ENCODE measurements around the gene HTT-AS.
"Not testable (repeated sequence)": the region's sequence is repeated elsewhere in the genome, so short reads cannot be mapped to it uniquely, and the experiment has no call there.

HTT-AS gene

DNA sequence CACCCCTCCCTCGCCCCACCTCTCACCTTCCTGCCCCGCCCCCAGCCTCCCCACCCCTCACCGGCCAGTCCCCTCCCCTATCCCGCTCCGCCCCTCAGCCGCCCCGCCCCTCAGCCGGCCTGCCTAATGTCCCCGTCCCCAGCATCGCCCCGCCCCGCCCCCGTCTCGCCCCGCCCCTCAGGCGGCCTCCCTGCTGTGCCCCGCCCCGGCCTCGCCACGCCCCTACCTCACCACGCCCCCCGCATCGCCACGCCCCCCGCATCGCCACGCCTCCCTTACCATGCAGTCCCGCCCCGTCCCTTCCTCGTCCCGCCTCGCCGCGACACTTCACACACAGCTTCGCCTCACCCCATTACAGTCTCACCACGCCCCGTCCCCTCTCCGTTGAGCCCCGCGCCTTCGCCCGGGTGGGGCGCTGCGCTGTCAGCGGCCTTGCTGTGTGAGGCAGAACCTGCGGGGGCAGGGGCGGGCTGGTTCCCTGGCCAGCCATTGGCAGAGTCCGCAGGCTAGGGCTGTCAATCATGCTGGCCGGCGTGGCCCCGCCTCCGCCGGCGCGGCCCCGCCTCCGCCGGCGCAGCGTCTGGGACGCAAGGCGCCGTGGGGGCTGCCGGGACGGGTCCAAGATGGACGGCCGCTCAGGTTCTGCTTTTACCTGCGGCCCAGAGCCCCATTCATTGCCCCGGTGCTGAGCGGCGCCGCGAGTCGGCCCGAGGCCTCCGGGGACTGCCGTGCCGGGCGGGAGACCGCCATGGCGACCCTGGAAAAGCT lies at the start of gene HTT-AS, which contains the start of gene HTT:
HTT-AS (minus strand) TSS at position 461 of the 768 bp plus-strand sequence.
HTT (plus strand) TSS at position 604 of the 768 bp plus-strand sequence; CDS start at position 749, 145 bp downstream.
- peak; percentile 97 to 98 for DNase-seq (ENCODE audit: low read depth in 2 of 2)

DNA sequence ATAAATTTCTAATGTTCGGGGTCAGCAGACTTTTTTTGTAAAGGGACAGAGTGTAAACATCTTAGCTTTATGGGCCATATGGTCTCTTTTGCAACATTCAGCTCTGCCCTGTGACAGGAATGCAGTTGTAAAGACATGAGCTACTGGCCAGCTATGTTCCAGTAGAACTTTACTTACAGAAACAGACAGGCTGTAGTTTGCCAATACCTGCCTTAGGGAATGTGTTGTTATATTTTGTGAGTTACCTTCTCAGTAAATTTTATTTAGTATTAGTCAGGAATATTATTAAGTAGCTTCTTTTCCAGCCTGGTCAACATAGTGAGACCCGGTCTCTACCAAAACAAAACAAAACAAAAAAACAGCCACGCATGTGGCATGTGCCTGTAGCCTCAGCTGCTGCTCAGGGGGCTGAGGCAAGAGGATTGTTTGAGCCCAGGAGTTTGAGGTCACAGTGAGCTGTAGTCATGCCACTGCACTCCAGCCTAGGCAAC lies 48.9 kb upstream of the HTT-AS start:
- no peak for DNase-seq (ENCODE audit: low read depth in 2 of 2)

DNA sequence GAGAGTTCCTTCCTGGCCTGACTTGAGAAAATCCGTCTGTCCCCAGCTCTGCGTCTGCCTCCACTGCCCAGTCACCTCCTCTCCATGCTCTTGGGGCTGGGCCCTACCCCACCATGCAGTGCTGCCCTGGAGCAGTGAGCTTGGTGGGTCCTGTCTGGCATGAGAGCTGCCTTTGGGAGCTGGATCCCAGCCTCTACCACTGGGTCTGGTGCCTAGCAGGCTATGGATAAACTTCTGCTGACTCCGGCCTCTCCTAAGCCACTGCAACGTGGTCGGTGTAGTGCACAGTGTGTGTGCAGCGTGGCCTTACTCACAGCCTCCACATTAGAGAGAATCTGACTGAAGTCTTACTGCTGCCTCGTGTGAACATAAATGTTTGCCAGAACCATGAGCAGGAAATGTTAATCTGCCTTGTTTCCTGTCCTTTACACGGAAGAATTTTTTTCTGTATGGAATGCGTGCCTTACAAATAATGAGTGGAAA lies 47.8 kb upstream of the HTT-AS start:
- DNase-seq (ENCODE audit: low read depth in 2 of 2) = no peak

DNA sequence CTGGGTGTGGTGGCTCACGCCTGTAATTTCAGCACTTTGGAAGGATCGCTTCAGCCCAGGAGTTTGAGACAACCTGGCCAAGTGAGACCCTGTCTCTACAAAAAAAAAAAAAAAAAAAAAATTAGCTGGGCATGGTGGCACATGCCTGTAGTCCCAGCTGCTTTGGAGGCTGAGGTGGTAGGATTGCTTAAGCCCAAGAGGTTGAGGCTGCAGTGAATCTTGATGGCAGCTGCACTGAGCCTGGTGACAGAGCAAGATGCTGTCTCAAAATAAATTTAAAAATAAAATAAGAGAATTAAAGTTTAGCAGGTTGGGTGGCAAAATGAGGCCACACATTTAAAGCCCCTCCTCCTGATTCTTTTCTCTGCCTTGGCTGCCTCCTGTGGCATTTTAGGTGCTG lies 47.3 kb upstream of the HTT-AS start:
- DNase-seq (ENCODE audit: low read depth in 2 of 2) = no peak

DNA sequence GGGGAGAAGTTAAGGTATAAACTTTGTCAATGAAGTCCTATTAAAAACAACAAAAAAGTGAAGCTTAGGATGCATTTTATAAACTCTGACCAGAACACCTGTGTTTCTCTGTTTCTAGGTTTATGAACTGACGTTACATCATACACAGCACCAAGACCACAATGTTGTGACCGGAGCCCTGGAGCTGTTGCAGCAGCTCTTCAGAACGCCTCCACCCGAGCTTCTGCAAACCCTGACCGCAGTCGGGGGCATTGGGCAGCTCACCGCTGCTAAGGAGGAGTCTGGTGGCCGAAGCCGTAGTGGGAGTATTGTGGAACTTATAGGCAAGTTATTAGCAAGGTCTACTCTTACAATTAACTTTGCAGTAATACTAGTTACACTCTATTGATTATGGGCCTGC lies 46.8 kb upstream of the HTT-AS start:
- DNase-seq (ENCODE audit: low read depth in 2 of 2) = no peak

DNA sequence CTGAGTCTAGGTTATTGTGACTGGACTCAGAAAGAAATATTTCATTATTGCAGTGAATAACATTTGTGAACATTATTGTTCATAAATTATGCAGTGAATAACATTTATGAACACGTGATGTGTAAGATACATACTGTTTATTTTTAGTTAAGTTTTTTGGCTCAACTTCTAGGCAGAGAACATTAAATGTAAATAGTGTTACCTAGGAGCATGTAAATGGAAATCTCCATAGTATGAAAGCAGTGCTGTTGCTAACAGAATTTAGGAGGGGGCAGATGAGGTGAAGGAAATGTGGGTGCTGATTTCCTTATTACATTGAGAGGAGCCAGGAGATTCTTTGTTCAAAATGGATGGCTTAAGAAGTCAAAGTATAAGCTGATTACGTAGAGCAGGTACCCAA lies 45.1 kb upstream of the HTT-AS start:
- no peak for DNase-seq (ENCODE audit: low read depth in 2 of 2)

DNA sequence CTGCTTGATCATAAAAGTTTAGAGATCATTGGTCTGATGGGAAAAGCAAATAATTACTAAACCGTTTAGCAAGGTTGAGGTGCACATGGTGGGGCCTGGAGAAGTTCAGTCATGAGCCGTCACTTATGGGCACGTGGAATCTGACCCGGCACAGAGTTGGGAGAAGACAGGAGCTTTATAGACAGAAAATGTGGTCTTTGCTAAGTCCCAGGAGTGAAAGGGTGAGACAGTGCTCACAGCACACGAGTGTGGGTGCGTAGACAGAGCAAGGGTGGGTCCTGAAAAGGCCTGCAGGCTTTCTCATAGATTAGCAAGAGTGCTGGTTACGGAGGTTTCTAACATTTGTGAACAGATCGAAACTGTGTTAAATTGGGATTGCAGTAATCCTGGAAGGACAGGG lies 44.0 kb upstream of the HTT-AS start:
- no peak for DNase-seq (ENCODE audit: low read depth in 2 of 2)

DNA sequence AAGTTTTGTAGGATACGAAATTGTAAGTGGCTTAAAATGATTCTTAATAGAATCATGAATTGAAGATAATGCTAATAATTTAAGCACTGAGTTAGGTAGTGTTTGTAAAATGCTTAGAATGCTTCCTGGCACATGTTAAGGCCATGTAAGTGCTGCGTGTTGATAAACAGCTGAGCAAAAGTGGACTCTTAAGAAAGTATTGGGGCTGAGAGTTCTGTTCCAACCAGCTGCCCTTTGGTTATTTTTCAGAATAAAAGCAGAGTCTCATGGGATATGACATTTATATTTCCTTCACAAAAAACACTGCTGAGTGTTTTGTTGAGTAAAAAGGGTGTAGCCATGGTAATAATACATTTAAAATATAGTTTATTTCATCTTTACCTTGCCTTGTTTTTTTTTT lies 42.6 kb upstream of the HTT-AS start:
- DNase-seq (ENCODE audit: low read depth in 2 of 2) = no peak

DNA sequence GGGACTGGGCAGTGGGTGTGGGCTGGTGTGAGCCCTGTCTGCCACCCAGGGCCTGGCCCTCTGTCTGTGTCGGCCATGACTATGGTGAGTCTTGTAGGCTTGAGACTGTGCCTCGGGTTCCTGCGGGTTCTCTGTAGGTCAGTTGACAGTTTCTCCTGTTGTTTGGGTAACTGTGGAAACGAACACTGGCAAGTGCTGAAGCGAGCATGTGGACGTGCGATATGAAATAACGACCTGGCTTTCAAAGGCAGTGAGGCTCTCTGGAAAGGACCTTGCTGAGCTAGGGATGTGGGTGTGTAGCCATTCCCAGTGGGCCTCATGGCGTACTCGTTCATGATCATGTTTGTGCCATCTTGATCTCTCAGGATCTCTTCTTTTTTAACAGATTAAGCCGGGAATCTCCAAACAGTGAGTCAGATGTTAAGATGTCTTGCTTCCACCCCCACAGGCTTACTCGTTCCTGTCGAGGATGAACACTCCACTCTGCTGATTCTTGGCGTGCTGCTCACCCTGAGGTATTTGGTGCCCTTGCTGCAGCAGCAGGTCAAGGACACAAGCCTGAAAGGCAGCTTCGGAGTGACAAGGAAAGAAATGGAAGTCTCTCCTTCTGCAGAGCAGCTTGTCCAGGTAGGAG lies 41.4 kb upstream of the HTT-AS start:
- no peak for DNase-seq (ENCODE audit: low read depth in 2 of 2)

DNA sequence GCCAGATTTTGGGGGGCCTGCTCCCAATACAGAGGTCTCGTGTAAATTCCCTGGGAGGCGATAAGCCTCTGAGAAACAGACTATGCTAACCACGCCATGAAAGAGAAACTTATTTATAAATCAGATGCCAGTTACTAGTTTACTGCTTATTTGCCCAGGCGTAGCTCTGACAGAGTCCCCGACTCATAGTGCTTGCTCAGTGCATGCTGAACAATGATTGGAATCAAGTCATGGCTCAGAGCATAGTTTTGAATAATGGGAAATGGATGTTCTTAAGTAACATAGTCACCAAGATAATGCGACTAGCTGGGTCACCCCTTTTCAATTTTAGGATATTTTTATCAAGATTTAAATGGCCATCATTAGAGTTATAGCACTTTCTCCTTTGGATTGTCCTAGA lies 40.0 kb upstream of the HTT-AS start:
- DNase-seq (ENCODE audit: low read depth in 2 of 2) = no peak

DNA sequence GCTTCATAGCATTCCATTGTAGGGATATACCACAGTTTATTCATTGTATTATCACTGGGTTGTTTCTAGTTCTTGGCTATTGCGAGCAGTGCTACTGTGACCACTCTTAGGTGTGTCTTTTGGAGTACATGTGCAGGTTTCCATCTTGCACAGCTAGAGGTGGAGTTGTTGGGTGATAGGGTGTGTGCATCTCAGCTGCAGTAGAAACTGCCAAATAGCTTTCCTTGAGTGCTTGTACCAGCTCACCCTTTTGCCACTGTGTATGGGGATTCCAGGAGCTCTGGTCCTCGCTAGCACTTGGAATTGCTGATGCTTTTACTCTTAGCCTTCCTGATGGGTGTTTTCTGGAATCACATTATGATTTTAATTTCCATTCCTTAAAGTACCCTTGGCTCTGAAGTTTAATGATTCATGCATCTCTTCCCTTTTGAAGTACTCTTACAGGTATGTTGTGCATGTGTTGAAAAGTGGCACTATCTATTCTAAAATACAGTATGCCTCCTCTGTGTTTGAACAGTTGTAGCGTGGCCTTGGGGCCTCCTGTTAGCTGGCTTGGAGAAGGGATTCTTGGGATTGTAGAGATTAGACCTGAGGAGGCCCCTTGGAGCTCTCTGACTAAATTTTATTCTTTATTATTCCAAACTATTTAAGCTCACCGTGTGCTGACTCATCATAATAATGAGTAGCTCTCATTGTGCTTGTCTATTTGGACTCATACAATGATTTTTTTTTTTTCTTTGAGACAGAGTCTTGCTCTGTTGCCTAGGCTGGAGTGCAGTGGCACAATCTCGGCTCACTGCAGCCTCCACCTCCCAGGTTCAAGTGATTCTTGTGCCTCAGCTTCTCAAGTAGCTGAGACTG lies 38.5 kb upstream of the HTT-AS start:
- DNase-seq (ENCODE audit: low read depth in 2 of 2) = no peak

DNA sequence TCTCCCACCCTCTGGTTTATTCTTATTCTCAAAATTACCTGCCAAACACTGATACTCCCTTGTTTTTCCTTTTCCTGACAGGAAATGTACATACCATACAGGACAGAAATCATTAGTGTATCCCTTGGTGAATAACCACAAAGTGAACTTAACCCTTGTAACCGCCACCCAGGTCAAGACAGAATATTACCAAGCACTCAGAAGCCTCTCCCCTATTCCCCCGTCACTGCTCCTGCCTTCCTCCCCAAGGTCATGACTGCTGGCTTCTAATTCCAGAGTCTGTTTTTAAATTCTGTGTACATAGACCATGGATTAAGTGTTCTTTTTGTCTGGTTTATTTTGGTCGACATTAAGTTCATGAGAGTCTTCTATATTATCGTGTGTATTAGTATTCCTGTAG lies 37.9 kb upstream of the HTT-AS start:
- DNase-seq (ENCODE audit: low read depth in 2 of 2) = no peak

DNA sequence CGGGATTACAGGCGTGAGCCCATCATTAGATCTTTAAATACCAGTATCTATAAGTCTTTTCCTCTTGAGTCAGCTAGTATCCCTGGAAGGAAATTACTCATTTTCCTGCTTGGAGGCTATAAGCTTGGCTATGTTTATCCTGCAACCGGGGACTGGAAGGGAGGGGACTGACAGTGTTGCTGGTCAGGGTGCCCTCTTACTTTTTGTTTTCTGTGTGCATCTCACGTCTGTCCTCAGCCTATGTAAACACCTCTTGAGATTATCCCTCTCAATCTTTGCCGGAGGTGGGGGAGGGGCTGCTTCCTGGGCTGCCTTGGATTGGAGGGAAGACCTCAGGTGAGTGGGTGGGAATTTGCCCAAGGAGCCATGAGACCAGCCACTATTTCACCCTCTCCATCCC lies 37.1 kb upstream of the HTT-AS start:
- no peak for DNase-seq (ENCODE audit: low read depth in 2 of 2)

DNA sequence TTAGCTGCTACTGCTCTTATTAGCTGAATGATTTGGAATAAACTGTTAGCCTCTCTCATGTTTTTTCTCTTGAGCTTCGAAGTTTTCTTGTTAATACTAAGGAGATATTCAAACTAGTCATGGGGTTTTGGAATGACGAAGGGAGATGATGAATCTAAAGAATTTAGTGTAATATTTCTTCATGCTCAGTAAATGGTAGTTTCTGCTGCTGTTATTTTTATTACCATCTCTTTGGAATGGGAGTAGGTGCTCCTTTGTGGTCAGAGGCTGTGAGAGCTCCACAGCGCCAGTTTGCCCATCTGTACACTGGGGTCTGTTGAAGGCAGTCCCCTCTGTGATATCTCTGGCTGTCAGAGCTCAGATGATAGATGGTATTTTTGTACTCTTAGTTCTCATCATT lies 33.9 kb upstream of the HTT-AS start:
- DNase-seq (ENCODE audit: low read depth in 2 of 2) = no peak

DNA sequence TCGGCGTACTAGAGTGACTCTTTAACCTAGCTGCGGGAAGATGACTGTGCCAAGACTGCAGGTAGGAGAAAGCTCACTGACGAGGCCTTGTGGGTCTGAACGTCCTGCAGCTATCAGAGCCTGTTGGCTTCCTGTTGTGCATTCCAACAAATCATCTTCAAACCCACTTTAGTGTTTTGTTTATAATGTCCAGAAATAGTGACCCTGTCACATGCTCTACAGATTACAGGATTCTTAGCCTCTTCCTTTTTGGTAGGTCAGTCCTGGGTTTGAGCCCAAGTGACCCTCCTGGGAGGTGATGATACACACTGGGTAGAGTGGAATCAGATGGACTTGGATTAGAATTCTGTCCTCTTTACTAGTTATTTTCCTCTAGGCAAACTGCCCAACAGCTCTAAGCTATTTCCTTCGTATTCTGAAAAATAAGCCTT lies 33.4 kb upstream of the HTT-AS start:
- no peak for DNase-seq (ENCODE audit: low read depth in 2 of 2)

DNA sequence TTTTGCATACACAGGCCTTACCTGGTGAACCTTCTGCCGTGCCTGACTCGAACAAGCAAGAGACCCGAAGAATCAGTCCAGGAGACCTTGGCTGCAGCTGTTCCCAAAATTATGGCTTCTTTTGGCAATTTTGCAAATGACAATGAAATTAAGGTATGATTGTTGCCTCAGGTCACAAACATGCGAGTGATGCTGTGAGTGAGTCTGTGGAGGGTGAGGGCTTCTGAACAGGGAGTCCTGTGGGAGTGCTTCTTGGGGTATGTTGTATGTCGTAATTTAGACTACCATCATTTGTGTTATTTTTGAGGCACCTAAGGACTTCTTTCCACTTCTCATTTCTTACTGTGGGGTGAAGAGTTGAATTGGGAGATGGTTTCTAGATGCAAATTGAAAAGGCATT lies 32.9 kb upstream of the HTT-AS start:
- no peak for DNase-seq (ENCODE audit: low read depth in 2 of 2)

DNA sequence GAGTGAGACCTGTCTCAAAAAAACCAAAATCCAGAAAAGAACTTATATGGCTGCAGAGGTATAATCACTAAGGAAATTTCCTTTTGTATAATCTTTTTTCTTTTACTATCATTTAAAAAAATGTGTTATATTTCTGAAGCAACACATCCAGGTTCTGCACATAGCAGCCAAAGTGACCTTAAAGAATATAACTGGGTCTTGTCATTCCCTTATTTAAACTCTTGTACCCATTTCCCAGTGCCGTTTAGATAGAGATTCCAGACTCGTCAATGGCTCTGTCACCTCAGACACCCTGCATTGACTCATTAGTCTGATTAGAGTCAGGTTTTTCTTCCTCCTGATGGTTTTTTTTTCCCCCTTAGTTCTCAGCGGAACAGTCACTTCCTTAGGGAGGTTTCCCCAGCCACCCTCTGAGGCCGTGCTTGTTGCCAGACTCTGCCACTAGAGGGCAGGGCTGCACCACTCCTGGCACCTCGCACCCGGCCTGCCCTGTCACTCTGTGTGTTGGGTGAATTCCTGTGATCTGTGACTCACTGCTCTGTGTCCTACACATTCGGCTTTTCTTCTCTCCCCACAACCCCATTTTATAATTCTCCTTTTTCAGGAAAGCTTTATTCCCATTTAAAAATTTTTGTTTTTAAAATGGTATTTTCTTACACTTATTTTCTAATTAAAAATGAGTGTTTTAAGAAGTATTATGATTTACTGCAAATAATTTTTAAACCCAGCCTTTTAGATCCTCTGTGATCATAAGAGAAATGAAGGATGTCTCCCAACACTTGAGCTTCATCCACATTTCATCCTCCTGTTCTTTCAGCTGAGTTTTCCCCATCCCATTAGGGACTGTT lies 32.2 kb upstream of the HTT-AS start:
- peak; percentile 81 to 92 for DNase-seq (ENCODE audit: low read depth in 2 of 2)

DNA sequence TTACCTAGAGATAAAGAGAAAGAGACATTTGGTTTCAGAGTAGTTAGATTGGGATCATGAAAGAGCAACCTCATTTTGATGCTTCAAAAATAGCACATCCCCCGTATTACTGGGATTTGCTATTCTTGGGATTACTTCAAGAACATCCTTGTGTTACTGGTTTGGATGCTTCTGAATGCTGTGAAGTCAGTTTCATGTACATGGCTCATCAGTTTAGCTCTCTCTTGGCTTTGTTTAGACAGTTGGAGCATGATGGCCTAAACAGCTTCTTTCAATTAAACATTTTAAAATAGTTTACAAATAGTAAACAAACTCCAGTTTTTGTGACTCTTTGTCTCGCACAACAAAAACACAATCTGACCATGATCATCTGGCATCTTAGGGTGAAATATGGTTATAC lies 24.0 kb upstream of the HTT-AS start:
- no peak for DNase-seq (ENCODE audit: low read depth in 2 of 2)

DNA sequence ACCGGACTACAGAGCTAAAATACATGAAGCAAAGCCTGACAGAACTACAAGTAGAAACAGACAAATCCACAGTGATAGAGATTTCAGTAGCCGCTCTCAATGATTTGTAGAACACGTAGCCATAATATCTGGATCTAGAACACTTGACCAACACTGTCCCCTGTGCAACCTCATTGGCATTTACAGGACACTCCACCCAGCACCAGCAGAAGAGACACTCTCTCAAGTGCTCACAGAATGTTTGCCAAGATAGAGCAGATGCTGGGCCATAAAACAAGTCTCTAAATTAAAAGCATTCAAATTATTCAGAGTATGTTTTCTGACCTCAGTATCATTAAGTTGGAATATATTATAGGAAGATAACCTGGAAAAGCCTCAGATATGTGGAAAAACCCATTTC lies 21.9 kb upstream of the HTT-AS start:
- no peak for DNase-seq (ENCODE audit: low read depth in 2 of 2)

DNA sequence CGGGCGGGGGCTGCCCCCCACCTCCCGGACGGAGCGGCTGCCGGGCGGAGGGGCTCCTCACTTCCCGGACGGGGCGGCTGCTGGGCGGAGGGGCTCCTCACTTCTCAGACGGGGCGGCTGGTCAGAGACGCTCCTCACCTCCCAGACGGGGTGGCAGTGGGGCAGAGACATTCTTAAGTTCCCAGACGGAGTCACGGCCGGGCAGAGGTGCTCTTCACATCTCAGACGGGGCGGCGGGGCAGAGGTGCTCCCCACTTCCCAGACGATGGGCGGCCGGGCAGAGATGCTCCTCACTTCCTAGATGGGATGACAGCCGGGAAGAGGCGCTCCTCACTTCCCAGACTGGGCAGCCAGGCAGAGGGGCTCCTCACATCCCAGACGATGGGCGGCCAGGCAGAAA lies 20.4 kb upstream of the HTT-AS start:
- DNase-seq (ENCODE audit: low read depth in 2 of 2) = not testable (repeated sequence)

DNA sequence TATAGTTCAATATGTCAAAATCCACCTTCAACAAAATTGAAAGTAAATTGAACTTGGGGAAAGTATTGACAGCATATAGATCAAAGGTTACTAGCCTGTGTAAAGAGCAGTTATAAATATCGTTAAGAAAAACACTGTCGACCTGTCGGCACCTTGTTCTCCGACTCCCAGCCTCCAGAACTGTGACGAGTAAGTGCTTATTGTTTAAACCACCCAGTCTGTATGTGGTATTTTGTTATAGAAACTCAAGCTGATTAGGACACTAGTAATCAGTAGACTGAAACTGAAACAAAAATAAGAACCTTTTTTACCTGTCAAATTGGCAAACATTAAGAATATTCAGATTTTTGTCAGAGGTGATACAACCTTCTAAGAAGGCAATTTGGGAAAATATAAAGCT lies 17.1 kb upstream of the HTT-AS start:
- no peak for DNase-seq (ENCODE audit: low read depth in 2 of 2)

Measured in stimulated activated CD4-positive, alpha-beta T cell treated with anti-CD3 and anti-CD28 coated beads, Interleukin-12 subunit alpha, Interleukin-12 subunit beta, amount 100 ng/mL, for 24 hours (primary cell).